ENCODE data around the gene TBC1D24.

DNA sequence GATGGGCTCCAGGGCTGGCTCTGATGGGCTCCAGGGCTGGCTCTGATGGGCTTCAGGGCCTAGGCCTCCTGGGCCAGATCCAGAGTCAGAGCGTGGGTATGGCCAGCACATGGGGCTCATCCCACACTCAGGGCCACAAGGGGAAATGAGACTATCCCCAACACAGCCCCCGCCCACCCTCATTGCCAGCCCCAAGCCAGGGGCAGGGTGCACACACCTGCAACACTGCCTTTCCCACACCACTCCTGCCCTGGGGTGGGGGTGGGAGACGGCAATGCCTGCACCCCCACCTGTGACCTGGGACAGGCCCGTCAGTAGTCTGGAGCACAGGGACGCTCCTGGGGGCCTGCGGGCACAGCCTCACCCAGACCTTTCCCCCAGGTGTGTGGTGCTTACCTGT, 24.5 kb downstream of the TBC1D24 start:
- TF ChIP-seq, protein P1, sequence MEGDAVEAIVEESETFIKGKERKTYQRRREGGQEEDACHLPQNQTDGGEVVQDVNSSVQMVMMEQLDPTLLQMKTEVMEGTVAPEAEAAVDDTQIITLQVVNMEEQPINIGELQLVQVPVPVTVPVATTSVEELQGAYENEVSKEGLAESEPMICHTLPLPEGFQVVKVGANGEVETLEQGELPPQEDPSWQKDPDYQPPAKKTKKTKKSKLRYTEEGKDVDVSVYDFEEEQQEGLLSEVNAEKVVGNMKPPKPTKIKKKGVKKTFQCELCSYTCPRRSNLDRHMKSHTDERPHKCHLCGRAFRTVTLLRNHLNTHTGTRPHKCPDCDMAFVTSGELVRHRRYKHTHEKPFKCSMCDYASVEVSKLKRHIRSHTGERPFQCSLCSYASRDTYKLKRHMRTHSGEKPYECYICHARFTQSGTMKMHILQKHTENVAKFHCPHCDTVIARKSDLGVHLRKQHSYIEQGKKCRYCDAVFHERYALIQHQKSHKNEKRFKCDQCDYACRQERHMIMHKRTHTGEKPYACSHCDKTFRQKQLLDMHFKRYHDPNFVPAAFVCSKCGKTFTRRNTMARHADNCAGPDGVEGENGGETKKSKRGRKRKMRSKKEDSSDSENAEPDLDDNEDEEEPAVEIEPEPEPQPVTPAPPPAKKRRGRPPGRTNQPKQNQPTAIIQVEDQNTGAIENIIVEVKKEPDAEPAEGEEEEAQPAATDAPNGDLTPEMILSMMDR (IDR thresholded peaks at IDR 0.05; ENCODE audit: insufficient read depth, low read length, poor library complexity, severe bottlenecking), result no peak
- no peak for TF ChIP-seq EZH2phosphoT487 (conservative IDR thresholded peaks at IDR 0.05; ENCODE audit: low read length)

Data from SU-DHL-6 (cell line).